Suprapubic skin (tissue), 3 donors: ENCODE data around the gene ARRB1.

Experiments used
- CTCF ChIP-seq, 2 donors: fragments of 200-600 bp in 1 of 2; fragments of 450-650 bp in 1 of 2; sonication (generic) in 1 of 2; IDR thresholded peaks; one replicate each; pipeline ENCODE4 v1.5.1; 2016 to 2019; ENCODE audit warnings: antibody characterized with exemption in 2 of 2, mild to moderate bottlenecking in 1 of 2, moderate library complexity in 1 of 2
- EP300 ChIP-seq: sonication (generic); formaldehyde crosslinking; IDR thresholded peaks from one replicate; pipeline ENCODE4 v1.6.1; 2017; ENCODE audit warnings: antibody characterized with exemption

- no peak for TF ChIP-seq CTCF (IDR thresholded peaks at IDR 0.05)
- no peak for TF ChIP-seq EP300
Observed at GRCh38 chr11:75320046-75320618, 31.3 kb downstream of the ARRB1 start.
